HG03097 (cell line): ENCODE data around the gene SEC61B.
"Not testable (repeated sequence)": the region's sequence is repeated elsewhere in the genome, so short reads cannot be mapped to it uniquely, and the experiment has no call there.

Experiments
- ATAC-seq: cut with Tn5 transposase; IDR thresholded peaks from one replicate; pipeline ENCODE4 v1.9.1; 2021; ENCODE audit not compliant: unreplicated experiment, low FRiP score

The SEC61B gene

GRCh38 chr9:99190597-99191283, 31.3 kb upstream of the SEC61B start:
- ATAC-seq: no peak

DNA sequence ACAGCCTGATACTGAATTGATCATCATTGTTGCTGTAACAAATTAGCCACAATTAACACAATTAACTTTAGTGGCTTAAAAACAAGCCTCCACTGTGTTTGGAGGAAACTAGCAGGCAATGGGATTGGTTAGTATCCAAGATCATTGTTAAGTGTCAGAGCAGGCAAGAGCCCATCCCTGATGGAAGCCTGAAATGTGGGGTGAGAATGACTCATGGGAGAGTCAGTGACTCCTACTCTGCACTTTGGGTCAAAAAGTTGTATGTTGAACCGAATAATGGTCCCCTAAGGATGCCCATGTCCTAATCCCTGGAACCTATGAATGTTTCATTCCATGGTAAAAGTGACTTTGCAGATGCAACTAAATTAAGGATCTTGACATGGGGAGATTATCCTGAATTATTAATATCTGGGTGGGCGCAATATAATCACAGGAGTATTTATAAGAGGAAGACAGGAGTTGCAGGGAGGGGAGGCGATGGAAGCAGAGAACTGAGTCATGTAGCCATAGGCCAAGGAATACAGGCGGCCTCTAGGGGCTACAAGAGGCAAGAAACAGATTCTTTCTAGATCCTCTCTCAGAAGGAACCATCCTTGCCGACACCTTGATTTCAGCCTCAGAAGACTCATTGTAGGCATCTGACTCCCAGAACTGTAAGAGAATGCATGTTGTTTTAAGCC, 29.2 kb upstream of the SEC61B start:
- ATAC-seq: no peak

DNA sequence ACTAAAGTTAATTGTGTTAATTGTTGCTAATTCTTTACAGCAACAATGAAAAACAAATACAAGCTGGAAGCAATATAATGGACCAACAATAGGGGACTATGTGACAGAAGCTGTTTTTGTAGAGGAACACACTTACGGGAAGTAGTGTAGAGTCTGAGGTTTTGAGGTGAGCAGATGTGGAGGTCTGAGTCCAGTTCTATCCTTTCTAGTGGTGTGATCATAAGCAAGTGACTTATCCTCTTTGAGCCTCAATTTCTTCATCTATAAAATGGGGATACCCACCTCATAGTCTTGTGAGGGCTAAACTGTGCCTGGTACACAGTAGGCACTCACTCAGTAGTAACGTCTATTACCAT, 28.6 kb upstream of the SEC61B start:
- ATAC-seq: no peak

DNA sequence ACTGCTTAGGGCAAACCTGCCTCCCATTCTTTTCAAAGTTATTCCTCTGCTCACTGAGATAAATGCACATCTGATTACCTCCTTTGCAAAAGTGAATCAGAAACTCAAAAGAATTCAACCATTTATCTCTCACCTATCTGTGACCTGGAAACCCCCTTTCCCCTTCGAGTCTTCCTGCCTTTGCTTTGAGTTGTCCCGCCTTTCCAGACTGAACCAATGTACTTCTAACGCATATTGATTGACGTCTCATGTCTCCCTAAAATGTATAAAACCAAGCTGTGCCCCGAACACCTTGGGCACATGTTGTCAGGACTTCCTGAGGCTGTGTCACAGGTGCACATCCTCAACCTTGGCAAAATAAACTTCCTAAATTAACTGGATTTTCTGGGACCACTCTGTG, 25.6 kb upstream of the SEC61B start:
- not testable (repeated sequence) for ATAC-seq

GRCh38 chr9:99197124-99197630, 24.9 kb upstream of the SEC61B start:
- ATAC-seq: no peak

DNA sequence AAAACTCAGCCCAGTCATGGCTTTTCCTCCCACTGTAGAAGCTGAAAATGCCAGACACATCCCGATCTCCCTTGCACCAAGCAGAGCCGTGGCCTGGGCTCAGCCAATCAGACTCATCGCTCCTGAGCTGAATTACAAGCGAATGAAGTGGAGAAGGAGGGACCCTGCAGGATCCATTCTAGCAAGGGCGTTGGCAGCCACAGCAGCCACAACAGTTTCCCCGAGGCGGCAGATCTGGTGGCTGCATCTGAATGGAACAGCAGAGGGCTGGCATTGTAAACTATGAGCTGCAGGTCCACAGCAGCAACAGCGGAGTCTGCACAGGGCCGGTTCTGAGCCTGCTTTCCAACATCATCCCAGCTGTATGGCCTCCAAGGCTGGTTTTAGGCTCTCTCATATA, 24.1 kb upstream of the SEC61B start:
- no peak for ATAC-seq

GRCh38 chr9:99199938-99200539, 22.0 kb upstream of the SEC61B start:
- no peak for ATAC-seq

DNA sequence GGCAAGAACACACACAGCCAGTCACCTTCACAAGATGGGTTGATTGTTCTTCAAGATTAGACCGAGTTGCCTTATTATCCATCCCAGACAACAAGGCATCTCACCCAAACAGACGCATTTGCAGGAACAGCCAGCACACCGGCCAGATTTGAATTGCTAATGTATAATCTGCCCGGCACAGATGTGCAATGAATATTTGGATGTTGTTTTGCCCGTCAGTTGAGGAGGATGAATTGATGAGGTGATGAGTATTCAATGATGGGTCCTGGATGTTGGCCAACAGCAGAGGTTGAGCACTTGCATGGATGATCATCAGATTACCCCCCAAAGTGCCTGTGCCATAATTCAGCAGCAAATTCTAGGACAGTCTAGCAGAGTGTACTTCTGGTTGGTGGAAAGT, 20.5 kb upstream of the SEC61B start:
- no peak for ATAC-seq

DNA sequence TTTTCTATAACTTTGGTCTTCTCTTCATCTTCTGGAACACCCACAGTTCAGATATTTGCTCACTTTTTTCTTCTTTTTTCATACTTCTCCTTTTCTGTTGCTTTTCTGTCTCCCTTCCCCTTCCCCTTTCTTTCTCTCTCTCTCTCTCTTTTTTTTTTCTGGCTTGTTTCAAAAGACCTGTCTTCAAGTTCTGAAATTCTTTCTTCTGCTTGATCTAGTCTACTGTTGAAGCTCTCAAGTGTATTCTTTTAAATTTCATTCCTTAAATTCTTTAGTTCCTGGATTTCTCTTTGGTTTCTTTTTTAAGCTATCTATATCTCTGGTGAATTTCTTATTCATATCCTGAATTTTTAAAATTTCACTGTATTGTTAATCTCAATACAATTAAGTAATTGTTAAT, 11.5 kb upstream of the SEC61B start:
- ATAC-seq: no peak

- no peak for ATAC-seq
These were observed 10.3 kb upstream of the SEC61B start for GRCh38 chr9:99211746-99212145.

- ATAC-seq: no peak
These were observed 8.9 kb upstream of the SEC61B start for GRCh38 chr9:99213197-99213596.

DNA sequence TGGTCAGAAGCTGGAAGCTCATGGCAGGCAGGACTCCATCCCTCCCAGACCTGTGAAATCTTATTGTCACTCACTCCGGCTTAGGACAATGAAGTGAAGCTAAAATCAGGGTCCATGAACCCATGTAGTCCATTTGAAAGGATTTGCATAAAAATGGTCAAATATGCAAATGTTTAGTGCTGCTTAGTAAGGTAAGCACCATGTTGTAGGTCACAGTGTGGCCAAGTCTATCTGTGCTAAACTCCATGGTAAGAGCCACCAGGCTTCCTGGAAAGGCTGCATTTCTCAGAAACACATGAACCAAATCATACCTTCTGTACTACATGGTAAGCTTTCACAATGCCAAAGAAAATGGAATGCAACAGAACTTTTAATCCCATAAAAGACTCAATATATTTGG, 6.0 kb upstream of the SEC61B start:
- no peak for ATAC-seq

GRCh38 chr9:99220011-99220410, 2.1 kb upstream of the SEC61B start:
- no peak for ATAC-seq

- ATAC-seq: no peak
These were observed 839 bp upstream of the SEC61B start for GRCh38 chr9:99221266-99221620.

DNA sequence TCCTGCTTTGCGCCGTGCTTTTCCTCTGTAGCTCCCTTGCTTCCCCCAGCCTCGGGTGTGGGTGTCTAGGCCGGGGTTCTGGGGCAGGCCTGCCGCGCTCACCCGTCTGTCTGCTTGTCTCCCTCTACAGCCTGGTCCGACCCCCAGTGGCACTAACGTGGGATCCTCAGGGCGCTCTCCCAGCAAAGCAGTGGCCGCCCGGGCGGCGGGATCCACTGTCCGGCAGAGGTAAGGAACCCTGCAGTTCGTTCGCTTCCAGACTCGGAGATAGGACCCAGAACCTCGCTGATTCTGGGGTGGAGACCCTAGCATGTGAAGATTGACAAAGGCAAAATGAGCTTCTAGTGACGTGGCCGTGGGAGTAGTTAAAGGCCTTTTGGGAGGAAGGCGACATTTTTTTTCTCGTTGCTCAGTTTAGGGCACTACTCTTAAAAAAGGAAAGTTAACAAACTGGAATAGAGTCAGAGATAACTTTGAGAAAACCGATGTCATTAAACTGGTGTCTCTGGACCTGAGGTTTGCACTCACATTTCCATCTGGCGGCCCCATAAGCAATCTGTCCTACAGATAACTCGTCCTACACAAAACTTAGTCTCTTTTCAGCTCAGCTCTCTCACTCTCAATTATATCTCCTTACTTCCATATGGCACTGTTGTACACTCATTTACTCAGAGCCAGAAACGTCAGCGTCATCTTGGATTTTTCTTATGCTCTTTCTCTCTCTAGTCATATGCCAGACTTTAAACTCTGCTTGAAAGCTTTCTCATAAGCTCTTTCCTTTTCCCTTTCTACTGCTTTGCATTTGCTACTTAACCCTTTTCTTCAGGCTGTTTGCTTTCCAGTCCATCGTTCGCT, 561 bp downstream of the SEC61B start:
- ATAC-seq: no peak

GRCh38 chr9:99224445-99224844, 2.4 kb downstream of the SEC61B start:
- no peak for ATAC-seq

- ATAC-seq: no peak
These were observed 4.0 kb downstream of the SEC61B start for GRCh38 chr9:99226054-99226453.

- ATAC-seq: no peak
These were observed 8.1 kb downstream of the SEC61B start for GRCh38 chr9:99230206-99230605.

- no peak for ATAC-seq
These were observed 9.6 kb downstream of the SEC61B start for GRCh38 chr9:99231711-99232110.

- no peak for ATAC-seq
These were observed 12.5 kb downstream of the SEC61B start for GRCh38 chr9:99234618-99235017.

DNA sequence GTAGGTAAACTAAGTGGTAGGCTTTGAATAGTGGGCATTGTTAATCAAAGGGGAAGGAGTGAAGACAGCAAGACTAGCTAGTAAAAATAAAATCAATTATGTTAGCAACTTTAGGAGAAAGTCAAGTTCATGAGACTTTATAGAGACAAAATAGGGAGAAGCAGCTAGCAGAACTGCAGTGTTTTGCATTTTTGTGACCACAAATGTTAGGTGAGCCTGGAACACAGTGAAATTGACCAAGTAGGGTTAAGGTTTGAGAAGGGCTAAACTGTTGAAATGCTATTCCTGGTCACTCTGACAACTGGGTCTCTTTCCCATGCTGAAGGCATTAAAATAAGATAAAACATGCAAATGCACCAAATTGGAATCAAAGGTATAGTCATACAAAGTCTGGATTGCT, 13.0 kb downstream of the SEC61B start:
- no peak for ATAC-seq
